ENCODE results near the gene CDO1. TPM values are rescaled to one million over a fixed set of nuclear protein-coding genes. Genes with fewer than 3 reads are reported as not detected.

The CDO1 gene
- total RNA-seq, 6 donors from 2014 or later: 2.3 to 14.4 (median 6.9) TPM

DNA sequence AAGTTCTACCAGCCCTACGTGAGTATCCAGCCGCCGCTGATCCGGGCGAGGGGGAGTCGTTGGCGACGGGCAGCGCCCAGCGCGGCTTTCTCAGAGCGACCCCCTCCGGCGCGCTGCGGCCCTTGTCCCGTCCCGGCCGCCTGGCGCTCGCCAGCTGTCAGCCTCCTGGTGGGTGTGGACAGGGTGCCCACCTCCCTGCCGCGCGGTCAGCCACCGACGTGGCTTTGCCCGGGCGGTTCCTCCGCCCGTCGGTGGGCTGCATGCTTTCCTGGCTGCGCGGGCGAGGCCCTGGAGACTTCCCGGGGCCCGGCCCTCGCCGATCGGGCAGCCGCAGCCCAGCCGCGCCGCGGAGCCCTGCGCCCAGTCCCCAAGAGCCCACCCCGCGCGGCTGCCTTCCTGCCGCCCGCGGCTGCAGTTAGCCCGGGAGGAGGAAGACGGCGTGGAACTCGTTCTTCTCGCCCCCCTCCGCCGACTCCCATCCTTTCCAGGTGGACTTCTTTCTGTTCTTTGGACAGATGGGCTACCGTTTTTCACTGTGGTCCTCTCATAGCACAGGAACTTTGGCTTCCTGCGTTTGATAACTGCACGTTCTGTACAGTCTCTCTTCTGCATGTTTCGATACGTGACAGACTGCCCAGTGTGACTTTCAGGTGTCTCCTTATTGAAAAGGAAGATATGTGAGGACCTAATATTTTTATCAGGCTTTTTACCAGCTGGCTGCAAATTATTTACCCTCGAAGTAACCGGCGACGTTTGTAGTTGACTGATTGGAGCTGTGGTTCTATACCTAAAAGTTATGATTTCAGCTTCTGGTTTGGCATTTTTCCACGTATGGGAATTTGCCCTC lies 25.9 kb upstream of the CDO1 start:
- DNase-seq (peak in 1 of 2 donors; percentile 30), ATAC-seq (ENCODE audit: low FRiP score in 2 of 2) (peak; percentile 78 to 80)
- Histone ChIP-seq H3K27me3 (no peaks in the 10 kb centered on the region), H3K27ac (peak overlapping the region; percentile 84 to 96 (median 94)), H3K36me3 (peaks cover 0 to 3% (median 2%) of the 10 kb centered on the region in 4 donors), H3K4me1 (peaks cover 45 to 58% (median 46%) of the 10 kb centered on the region in 4 donors), H3K4me3 (peak overlapping the region; percentile 77 to 93 (median 80)), H3K9me3 (no peaks in the 10 kb centered on the region)
- 0 to 2% methylated on average over 10 to 37 of the region's 68 CpGs for WGBS, 2 donors
- TF ChIP-seq EP300 (IDR thresholded peaks at IDR 0.05) (no peak), POLR2A (IDR thresholded peaks at IDR 0.05) (peak in 1 of 4 donors; percentile 57), POLR2AphosphoS5 (IDR thresholded peaks at IDR 0.05) (no peak)
- TF ChIP-seq, protein P1, sequence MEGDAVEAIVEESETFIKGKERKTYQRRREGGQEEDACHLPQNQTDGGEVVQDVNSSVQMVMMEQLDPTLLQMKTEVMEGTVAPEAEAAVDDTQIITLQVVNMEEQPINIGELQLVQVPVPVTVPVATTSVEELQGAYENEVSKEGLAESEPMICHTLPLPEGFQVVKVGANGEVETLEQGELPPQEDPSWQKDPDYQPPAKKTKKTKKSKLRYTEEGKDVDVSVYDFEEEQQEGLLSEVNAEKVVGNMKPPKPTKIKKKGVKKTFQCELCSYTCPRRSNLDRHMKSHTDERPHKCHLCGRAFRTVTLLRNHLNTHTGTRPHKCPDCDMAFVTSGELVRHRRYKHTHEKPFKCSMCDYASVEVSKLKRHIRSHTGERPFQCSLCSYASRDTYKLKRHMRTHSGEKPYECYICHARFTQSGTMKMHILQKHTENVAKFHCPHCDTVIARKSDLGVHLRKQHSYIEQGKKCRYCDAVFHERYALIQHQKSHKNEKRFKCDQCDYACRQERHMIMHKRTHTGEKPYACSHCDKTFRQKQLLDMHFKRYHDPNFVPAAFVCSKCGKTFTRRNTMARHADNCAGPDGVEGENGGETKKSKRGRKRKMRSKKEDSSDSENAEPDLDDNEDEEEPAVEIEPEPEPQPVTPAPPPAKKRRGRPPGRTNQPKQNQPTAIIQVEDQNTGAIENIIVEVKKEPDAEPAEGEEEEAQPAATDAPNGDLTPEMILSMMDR (IDR thresholded peaks at IDR 0.05): peak in 5 of 6 experiments; percentile 5 to 60 (median 21)

DNA sequence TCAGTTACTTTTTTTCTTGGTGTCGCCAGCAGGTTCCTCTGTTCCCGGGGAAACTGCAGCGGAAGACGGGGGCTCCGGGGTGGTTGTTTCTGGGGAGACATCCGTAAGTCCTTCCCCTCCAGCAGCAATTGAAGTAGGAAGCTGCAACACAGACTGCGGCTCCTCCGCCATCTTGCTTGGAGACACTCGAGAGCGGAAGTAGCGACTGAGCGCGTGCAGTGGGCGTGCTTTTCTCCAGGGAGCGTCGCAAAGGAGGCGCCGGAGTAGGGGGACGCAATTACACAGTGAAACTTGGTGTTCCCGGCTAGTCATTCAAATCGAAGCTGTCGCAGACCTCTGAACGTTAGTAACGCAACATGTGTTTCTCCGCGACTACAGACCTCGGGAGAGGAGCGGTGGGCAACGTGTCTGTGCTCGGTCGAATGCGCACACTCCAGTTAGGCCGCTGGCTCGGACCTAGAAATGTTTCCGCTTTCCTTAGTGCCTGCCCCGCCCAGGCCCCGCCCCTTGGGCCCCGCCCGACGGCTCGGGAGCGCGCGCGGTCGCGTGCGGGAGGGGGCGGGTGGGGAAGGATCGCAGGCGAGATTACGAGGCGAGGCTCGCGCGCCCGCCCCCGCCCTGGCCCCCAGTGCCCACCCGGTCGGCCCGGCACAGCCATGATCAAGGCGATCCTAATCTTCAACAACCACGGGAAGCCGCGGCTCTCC lies 25.1 kb upstream of the CDO1 start, which contains the start of the genes AP3S1 and ATG12:
TSS of gene AP3S1 (plus strand) at position 554 of the 707 bp plus-strand sequence. CDS start at position 657, 103 bp downstream.
TSS of gene ATG12 (minus strand) at position 184 of the 707 bp plus-strand sequence. CDS start at position 171, 13 bp downstream.
- peak; percentile 92 to 99 for DNase-seq
- H3K9me3 ChIP-seq: no peaks in the 10 kb centered on the region
- no peaks in the 10 kb centered on the region for H3K27me3 ChIP-seq
- H3K4me3 ChIP-seq: peak within 1 kb of the TSS; percentile 77 to 93 (median 80)
- 14 to 27% methylated on average over 40 to 52 of the region's 65 CpGs for WGBS, 2 donors
- TF ChIP-seq, protein P1 (IDR thresholded peaks at IDR 0.05): peak in 1 of 6 experiments; percentile 11
- TF ChIP-seq POLR2A (IDR thresholded peaks at IDR 0.05) (peak in 3 of 4 donors; percentile 79 to 93 (median 82)), EP300 (IDR thresholded peaks at IDR 0.05) (peak in 1 of 4 donors; percentile 19), POLR2AphosphoS5 (IDR thresholded peaks at IDR 0.05) (peak; percentile 89 to 90)
- peaks cover under 1 to 11% (median 9%) of the 10 kb centered on the region in 4 donors for H3K36me3 ChIP-seq
- ATAC-seq (ENCODE audit: low FRiP score in 2 of 2): peak; percentile 98
- H3K4me1 ChIP-seq: peaks cover 45 to 58% (median 46%) of the 10 kb centered on the region in 4 donors
- peak within 1 kb of the TSS; percentile 84 to 96 (median 94) for H3K27ac ChIP-seq

DNA sequence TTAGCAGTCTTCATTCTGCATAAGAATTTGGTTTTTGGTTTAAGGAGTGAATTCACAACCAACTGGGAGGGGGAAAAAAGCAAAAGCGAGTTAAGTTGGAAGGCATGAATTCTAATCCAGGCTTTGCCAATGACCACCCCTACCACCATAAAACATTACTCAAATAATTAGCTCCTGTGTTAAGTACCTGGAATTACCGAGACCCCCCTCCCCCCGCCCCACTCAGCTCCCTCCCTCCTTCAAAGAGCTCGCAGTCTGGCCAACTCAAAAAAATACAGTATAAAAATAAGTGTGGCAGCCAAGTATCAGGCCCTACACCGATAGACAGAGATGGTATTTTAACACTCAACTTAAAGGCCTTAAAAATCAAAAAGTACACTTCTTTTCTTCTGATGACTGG lies 24.4 kb upstream of the CDO1 start:
- H3K4me1 ChIP-seq: peaks cover 45 to 58% (median 46%) of the 10 kb centered on the region in 4 donors
- TF ChIP-seq, protein P1 (IDR thresholded peaks at IDR 0.05): no peak
- H3K4me3 ChIP-seq: peak overlapping the region; percentile 77 to 93 (median 80)
- H3K9me3 ChIP-seq: no peaks in the 10 kb centered on the region
- H3K27ac ChIP-seq: peak overlapping the region; percentile 84 to 96 (median 94)
- H3K36me3 ChIP-seq: peaks cover 7 to 17% (median 11%) of the 10 kb centered on the region in 4 donors
- no peaks in the 10 kb centered on the region for H3K27me3 ChIP-seq
- DNase-seq (no peak), ATAC-seq (ENCODE audit: low FRiP score in 2 of 2) (no peak)
- 0% methylated on average over 5 of the region's 5 CpGs for WGBS, 2 donors

DNA sequence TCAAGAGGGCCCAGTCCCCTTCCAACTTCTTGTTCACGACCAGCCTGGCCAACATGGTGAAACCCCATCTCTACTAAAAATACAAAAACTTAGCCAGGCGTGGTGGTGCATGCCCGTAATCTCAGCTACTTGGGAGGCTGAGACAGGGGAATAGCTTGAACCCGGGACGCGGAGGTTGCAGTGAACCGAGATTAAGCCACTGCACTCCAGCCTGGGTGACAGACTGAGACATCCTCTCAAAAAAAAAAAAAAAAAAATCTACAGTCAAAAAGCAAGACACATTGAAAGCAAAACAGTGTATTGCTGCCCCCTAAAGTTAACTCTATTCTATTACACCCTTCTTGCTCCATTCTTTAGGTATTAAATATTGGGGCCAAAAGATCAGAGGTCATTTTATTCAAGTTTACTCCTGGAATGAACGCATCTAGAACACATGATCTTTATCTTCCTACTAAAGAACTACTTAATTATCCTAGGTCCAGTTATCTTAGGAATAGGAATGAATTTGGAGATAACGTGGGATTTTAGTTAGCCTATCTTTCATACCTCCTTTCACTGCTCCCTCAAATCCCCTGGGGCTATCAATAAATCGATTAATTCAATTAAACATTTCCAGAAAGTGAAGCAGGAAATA lies 22.5 kb upstream of the CDO1 start:
- no peaks in the 10 kb centered on the region for H3K27me3 ChIP-seq
- H3K4me1 ChIP-seq: peaks cover 36 to 45% (median 39%) of the 10 kb centered on the region in 4 donors
- no peak for TF ChIP-seq EP300 (IDR thresholded peaks at IDR 0.05)
- TF ChIP-seq POLR2AphosphoS5 (IDR thresholded peaks at IDR 0.05): no peak
- TF ChIP-seq, protein P1 (IDR thresholded peaks at IDR 0.05): peak in 5 of 6 experiments; percentile 40 to 58 (median 49)
- ATAC-seq (ENCODE audit: low FRiP score in 2 of 2) (peak in 1 of 2 donors; percentile 20), DNase-seq (no peak)
- 42 to 47% methylated on average over 10 of the region's 10 CpGs for whole genome bisulfite sequencing, 2 donors
- no peaks in the 10 kb centered on the region for H3K9me3 ChIP-seq
- peak overlapping the region in 1 of 4 donors; percentile 78 for H3K4me3 ChIP-seq
- peak overlapping the region in 2 of 4 donors; percentile 18 to 37 for H3K27ac ChIP-seq
- peaks cover 10 to 36% (median 22%) of the 10 kb centered on the region in 4 donors for H3K36me3 ChIP-seq

Data from upper lobe of left lung (tissue), 6 donors.